HG03025 (cell line): ENCODE data around the gene TEX26.
"Not testable (repeated sequence)": the region's sequence is repeated elsewhere in the genome, so short reads cannot be mapped to it uniquely, and the experiment has no call there.

Experiments used
- ATAC-seq: cut with Tn5 transposase; IDR thresholded peaks from one replicate; pipeline ENCODE4 v1.9.1; 2021; ENCODE audit warnings: mild to moderate bottlenecking, moderate library complexity; ENCODE audit not compliant: unreplicated experiment, low FRiP score

TEX26 gene

DNA sequence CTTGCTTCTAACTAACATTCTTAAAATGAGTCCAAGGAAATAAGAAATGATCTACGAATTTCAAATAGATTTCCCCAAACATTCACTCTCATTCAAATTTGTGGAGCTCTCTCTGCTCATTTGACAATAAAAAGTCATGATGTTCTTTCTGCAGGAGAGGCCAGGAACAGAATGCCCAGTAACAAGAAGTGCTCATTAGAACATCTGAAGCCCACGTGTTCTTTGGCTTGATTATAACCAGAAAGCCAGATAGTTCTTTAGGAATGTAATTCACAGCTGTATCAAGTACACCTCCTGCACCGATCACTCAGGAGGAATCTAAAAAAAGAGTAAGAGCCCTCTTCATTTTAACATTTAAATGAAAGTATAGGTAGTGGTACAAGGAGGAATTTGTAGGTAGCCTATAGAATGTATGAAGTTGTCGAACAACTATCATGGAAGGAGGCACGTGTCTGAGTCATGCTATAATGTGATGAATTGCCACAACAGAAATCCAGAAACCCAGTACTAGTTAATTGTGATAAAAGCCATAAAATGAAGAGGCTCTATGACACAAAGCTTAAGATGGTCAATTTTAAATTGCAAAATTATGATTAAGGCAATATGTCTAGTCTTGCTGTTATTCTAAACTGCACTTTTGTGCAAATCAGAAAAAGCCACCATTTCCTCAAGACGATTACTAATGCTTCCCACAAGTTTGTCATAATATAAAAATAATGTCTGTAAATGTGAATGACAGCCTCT, 13.6 kb upstream of the TEX26 start:
- ATAC-seq, result no peak

GRCh38 chr13:30920162-30920909, 12.1 kb upstream of the TEX26 start:
- ATAC-seq, result no peak

DNA sequence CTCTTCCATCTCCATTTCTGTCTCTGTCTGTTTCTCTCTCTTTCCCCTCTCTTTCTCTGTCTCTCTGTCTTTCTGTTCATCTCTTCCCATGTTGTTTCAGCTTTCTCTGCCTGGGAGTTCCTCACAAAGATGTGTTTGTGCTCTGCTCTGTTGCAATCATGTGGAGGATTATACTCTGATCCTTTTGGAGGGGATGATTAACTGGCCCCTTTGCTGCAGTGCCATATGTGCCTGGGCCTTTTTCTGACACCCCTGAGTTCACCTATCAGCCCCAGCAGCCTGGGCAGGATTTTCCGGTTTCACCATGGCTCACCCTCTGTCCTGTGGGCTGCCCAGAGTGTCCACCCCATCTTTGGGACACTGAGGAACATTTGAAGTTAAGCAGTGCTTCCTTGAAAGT, 9.0 kb upstream of the TEX26 start:
- ATAC-seq, result no peak

DNA sequence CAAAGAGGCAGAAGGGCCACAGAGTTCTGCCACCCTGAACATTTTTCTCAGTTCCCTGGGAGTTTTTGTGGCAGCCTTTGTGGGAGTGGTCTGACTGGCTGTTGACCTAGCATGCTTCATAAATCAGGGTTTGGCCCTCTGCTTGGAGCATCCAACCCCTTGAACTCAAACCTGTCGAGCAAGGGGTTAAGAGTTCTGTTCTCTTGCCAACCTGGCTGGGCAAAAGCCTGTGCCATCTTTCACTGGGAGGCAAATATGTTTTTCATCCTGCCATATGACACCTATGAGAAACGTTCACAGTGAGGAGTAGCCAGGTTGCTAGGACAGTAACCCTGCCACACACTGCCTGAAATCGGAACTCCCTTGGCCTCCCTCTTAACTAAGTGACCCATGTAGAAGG, 7.7 kb upstream of the TEX26 start:
- ATAC-seq, result no peak

DNA sequence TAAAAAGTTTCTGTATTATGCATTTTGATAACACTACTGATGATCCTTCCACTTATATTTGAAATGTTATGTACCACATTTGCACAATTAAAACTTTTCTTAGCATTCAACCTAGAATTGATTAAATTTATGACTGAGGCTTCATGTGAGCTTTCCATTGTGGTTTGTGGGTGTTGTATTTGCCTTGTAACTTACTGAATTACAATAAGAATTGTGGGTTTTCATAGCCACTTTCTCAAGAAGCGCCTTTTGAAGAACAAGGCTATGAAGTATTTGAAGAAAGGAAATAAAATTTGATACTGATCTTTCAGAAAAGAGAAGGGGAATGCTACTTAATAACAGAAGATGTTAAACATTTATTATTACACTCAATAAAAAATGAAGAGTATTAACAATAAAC, 7.0 kb upstream of the TEX26 start:
- ATAC-seq, result no peak

GRCh38 chr13:30926781-30927180, 5.7 kb upstream of the TEX26 start:
- no peak for ATAC-seq

DNA sequence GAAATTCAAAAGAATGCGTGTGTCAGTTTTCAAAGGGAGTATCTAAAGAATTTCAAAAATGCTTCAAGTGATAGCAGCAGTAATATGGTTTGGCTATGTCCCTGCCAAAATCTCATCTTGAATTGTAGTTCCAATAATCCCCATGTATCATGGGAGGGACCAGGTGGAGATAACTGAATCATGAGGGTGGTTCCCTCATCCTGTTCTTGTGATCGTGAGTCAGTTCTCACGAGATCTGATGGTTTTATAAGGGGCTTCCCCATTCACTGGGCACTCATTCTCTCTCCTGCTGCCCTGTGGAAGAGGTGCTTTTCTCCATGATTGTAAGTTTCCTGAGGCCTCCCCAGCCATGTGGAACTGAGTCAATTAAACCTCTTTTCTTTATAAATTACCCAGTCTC, 5.3 kb upstream of the TEX26 start:
- ATAC-seq, result not testable (repeated sequence)

- ATAC-seq, result no peak
These were observed 4.9 kb upstream of the TEX26 start for GRCh38 chr13:30927595-30927994.

- ATAC-seq, result no peak
These were observed 3.5 kb upstream of the TEX26 start for GRCh38 chr13:30928978-30929377.

GRCh38 chr13:30933354-30933670, 856 bp downstream of the TEX26 start:
- no peak for ATAC-seq

- ATAC-seq, result no peak
These were observed 1.9 kb downstream of the TEX26 start for GRCh38 chr13:30934381-30934780.

- no peak for ATAC-seq
These were observed 2.3 kb downstream of the TEX26 start for GRCh38 chr13:30934803-30935202.

GRCh38 chr13:30936971-30937370, 4.5 kb downstream of the TEX26 start:
- no peak for ATAC-seq

- no peak for ATAC-seq
These were observed 11.4 kb downstream of the TEX26 start for GRCh38 chr13:30943881-30944280.

DNA sequence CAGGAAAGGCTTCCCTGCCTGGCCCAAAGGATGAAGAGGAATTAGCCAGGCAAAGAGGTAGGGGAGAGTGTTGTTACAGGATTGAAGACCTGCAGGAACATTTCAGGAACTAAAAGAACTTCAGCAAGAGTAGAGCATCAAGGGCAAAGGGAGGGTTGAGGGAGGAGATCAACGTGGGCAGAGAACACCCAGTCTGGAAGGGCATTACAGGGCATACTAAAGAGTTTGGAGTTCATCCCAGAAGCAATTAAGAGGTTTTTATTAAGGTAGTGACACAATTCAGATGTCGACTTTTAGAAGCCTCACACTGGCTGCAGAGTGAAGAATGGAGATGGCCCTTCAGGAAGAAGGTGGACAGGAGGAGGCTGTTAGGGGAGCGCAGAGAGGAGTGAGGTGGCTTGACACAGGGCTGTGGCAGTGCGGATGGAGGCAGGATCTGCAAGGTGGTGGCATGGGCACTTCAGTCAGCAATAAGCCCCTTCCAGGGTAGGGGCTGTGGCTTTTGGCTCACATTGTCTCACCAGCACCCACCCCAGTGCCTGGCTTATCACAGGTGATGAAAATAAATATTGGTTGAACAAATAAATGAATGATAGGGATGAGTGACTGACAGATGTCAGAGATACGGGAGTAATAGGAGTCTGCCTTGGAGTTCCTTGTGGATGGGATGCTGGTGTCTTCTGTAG, 24.9 kb downstream of the TEX26 start:
- no peak for ATAC-seq

DNA sequence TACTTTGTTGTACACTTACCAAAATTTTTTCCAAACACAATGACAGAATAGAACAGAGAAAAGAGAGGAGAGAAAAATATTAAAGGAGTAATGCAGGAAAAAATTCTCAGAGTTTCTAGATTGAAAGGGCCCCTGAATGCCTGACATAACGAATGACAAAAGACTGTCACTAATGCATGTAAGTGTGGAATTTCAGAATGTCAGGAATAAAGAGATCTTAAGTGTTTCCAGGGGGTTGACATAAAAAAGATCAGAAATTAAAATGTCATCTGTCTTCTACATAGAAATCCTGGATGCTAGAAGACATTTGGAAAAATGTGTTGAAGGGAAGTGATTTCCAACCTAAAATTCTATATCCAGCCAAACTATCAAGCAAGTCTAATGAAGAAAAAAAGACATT, 27.2 kb downstream of the TEX26 start:
- ATAC-seq, result no peak

DNA sequence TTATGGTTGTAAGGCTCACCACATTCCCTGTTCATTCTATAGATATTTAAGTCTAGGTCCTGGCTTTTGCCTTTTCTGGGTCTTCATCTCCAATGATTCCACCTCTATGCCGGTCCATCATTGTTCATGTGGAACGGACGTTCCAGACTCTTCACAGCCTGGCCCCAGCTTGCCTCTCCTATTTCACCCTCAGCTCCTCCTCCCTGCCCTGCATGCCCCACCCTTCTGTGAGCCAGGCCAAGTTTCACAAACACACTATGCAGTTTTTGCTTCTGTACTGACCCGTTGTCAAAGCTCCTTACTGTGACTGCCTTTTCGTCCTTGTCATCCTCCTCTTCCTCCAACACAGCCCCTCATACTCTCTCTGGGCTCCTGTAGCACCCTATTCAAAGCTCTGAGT, 31.3 kb downstream of the TEX26 start:
- ATAC-seq, result no peak

DNA sequence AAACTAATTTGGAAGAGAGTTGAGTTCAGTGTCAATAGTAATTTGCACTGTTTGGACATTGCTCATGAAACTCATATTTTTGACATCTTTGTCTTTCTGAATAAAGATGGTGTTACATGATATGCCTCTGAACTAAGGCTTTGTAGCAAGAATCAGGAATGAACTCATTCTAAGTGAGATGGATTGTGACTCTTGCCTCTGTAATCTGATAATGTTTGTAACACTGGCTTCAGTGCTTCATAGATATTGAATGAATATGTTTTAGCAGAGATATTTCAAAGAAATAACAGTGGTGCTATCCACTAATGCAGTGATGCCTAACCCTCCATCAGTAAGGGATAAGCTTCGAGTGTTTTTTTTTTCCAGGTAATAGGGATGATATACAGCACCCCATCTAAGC, 32.9 kb downstream of the TEX26 start:
- ATAC-seq, result no peak

GRCh38 chr13:30966101-30966500, 33.6 kb downstream of the TEX26 start:
- no peak for ATAC-seq

GRCh38 chr13:30968846-30969245, 36.4 kb downstream of the TEX26 start:
- ATAC-seq, result no peak

- ATAC-seq, result no peak
These were observed 39.1 kb downstream of the TEX26 start for GRCh38 chr13:30971575-30971974.

DNA sequence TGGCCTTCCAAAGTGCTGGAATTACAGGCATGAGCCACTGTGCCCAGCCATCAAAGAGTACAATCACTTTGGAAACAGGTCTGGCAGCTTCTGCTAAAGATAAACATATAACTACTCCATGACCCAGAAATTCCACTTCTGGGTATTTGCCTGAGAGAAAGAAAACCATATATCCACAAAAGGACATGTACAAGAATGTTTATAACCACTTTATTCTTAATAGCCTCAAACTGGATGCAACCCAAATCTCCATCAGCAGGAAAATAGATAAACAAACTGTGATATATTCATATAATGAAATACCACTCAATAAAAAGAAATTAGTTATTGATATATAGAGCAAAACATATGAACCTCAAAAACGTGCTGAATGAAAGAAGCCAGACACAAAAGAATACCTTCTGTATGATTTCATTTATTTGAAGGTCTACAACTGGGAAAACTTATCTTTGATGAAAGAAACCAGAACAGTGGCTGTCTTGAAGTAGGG, 40.5 kb downstream of the TEX26 start:
- ATAC-seq, result no peak
